HG02885 (cell line): Measurements from ENCODE around the gene PLEKHG3.
"Not testable (repeated sequence)": the region's sequence is repeated elsewhere in the genome, so short reads cannot be mapped to it uniquely, and the experiment has no call there.

Experiments
- ATAC-seq: cut with Tn5 transposase; IDR thresholded peaks from one replicate; pipeline ENCODE4 v1.9.1; 2021; ENCODE audit warnings: mild to moderate bottlenecking; ENCODE audit not compliant: unreplicated experiment, poor library complexity

PLEKHG3 gene

GRCh38 chr14:64704143-64704742 is at the start of gene PLEKHG3:
Gene PLEKHG3 (plus strand): TSS chr14:64704424. CDS start chr14:64727632, 23,208 bp downstream.
- ATAC-seq: no peak

DNA sequence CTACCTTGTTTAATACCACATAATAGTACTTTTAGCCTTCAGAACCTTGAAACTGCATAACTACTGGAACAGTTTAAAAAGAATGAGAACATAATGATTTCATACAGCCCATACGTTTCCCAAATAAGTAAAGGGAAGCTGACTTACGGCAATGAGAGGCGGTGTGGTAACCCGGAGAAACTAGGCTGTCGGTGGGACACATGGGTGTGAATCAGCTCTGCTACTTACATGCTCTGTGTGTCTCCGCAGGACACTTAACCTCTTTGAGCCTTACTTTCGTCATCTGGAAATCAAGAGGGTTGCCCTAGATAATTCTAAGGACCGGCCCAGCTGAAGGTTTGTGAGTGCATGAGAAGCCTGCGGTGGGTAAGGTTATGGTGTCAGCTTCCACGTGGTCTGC is 49.3 kb upstream of the PLEKHG3 start:
- ATAC-seq: no peak

GRCh38 chr14:64656986-64657385 is 47.2 kb upstream of the PLEKHG3 start:
- no peak for ATAC-seq

GRCh38 chr14:64658201-64658600 is 46.0 kb upstream of the PLEKHG3 start:
- no peak for ATAC-seq

- not testable (repeated sequence) for ATAC-seq
These were observed 45.4 kb upstream of the PLEKHG3 start for GRCh38 chr14:64658700-64659264.

DNA sequence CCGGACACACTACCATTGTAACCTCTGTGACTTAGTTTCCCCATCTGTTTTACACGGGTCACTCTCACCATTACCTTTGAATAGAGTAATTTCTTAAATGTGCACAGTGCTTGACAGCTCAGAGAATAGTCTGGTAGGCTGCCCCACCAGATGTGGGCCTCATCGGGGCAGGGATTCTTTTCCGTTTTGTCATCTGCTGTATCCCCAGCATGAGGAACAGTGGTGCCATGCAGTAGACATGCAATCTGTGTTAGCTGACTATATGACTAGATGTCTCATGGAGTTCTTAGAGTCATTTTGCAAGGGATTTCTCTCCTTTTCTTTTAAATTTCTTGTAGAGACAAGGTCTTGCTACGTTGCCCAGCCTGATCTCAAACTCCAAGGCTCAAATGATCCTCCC is 44.9 kb upstream of the PLEKHG3 start:
- no peak for ATAC-seq

- ATAC-seq: no peak
These were observed 41.0 kb upstream of the PLEKHG3 start for GRCh38 chr14:64663174-64663573.

GRCh38 chr14:64671591-64671990 is 32.6 kb upstream of the PLEKHG3 start:
- ATAC-seq: no peak

GRCh38 chr14:64673316-64673715 is 30.9 kb upstream of the PLEKHG3 start:
- ATAC-seq: no peak

DNA sequence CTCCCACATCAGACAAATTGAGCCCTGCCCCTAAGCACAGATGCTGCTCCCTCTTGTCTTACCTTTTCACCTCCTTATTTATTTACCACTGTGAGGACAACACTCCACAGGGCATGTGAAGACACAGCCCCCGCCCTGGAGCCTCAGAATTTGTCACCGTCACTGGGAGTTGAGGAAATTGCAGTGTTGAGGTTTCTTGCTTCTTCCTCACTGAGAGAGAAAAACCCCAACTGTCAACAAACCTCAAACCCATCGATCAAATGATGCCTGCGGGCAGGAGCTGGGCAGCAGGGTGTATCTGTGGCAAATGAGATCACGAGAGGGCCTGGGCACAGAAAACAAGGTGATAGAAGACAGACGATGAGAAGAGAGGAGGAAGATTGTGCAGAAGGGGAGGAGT is 30.5 kb upstream of the PLEKHG3 start:
- ATAC-seq: no peak

GRCh38 chr14:64674829-64675228 is 29.4 kb upstream of the PLEKHG3 start:
- ATAC-seq: no peak

DNA sequence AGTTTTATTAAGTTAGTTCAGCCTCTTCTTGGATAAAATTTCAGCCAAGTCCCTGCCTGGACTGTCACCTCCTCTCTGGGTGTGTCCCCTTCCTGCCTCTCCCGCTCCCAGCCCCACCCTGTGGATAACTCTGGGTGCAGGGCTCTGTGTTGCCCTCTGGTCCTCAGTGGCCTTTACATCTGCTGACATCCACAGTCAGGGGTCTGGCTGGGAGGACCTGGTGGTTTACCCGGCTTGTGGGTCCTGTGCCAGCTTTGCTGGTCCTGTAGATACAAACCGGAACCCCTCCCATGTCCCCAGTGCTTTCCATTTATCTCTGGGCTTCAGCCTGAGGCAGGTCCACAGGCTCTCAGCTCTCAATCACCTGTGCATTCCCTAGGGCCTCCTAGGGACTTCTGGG is 28.9 kb upstream of the PLEKHG3 start:
- ATAC-seq: no peak

DNA sequence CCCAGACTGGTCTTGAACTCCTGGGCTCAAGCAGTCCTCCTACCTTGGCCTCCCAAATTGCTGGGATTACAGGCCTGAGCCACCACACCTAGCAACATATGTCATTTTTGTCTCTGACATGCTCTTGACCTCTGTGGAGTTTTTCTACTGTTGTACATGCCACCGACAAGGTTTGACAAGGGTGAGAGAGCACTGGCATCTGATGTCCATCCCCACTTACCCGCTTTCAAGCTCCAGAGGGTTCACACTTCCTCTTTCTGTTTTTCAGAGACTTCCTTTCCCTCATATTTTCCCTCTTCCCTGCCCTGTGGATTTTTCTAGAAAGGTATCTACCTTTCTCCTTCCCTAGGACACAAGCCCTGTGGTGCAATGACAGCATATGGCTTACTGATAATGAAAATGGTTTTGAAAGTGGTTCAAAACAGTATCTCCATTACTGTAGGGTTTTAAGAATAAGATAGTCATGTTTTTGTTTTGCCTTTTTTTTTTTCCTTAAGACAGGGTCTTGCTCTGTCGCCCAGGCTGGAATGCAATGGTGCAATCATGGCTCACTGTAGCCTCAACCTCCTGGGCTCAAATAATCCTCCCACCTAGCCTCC is 27.7 kb upstream of the PLEKHG3 start:
- no peak for ATAC-seq

- ATAC-seq: no peak
These were observed 24.1 kb upstream of the PLEKHG3 start for GRCh38 chr14:64680013-64680713.

GRCh38 chr14:64680714-64681065 is 23.5 kb upstream of the PLEKHG3 start:
- ATAC-seq: no peak

GRCh38 chr14:64681796-64682710 is 22.2 kb upstream of the PLEKHG3 start:
- no peak for ATAC-seq

DNA sequence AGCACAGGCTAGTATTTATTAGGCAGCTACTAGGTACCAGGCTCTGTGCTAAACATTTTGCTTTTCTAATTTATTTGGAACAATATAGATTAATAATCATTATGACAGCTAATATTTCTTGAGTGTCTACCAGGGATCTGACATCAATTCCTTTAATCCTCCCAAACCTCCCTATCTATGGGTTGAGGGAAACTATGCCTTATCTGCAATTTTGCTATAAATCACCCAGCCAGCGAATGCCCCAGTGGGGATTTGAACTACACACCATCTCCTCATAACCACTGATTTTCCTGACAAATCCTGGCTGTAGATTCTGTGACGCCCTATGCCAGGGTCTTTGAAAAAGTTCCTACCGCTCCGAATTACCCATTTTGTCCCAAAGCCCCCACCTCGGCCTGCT is 21.4 kb upstream of the PLEKHG3 start:
- ATAC-seq: no peak

DNA sequence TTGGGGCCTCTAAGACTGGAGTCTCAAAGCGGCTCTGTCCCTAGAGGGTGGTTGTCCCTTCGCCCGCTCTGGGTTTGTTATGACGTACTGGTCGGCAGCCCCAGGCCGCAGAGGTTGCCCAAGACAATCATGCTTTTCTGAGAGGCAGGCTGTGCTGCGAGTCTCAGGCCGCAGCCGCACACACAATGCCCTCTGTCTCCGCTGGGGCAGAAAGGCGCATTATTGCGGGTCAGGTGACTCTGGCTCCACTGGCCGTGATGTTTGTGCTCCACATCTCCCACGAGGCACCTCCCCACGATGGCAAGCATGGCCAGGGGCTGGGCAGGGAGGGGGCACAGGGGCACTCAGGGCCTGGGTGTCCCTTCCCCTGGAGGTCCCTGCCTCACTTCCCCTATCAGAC is 21.0 kb upstream of the PLEKHG3 start:
- ATAC-seq: no peak

- ATAC-seq: no peak
These were observed 20.1 kb upstream of the PLEKHG3 start for GRCh38 chr14:64684091-64684490.
